IMR-90 (cell line): ENCODE data around the gene SLC43A2.

Experiments
- BHLHE40 ChIP-seq: fragments of 150-350 bp; IDR thresholded peaks from 2 replicates; pipeline ENCODE4 v1.6.1; 2016; ENCODE audit warnings: mild to moderate bottlenecking, low read depth, low read length
- CEBPB ChIP-seq: IDR thresholded peaks from 2 replicates; pipeline ENCODE4 v1.6.1; 2012; ENCODE audit warnings: low read depth, low read length, improper control_type of control experiment
- CHD1 ChIP-seq: IDR thresholded peaks from 2 replicates; pipeline ENCODE4 v1.6.1; 2012; ENCODE audit warnings: low read depth, low read length, improper control_type of control experiment
- FOS ChIP-seq: fragments of 150-350 bp; IDR thresholded peaks from 2 replicates; pipeline ENCODE4 v1.6.1; 2016; ENCODE audit warnings: low read depth, low read length
- MAFK ChIP-seq: IDR thresholded peaks from 2 replicates; pipeline ENCODE4 v1.6.1; 2012; ENCODE audit warnings: low read depth, low read length, improper control_type of control experiment
- MAZ ChIP-seq: IDR thresholded peaks from 2 replicates; pipeline ENCODE4 v1.6.1; 2012; ENCODE audit warnings: low read depth, mild to moderate bottlenecking, low read length, improper control_type of control experiment, moderate library complexity, borderline replicate concordance
- POLR2A ChIP-seq: IDR thresholded peaks from 2 replicates; pipeline ENCODE4 v1.6.1; 2012; ENCODE audit warnings: mild to moderate bottlenecking, low read depth, low read length
- RAD21 ChIP-seq: IDR thresholded peaks from 2 replicates; pipeline ENCODE4 v1.6.1; 2012; ENCODE audit warnings: low read length, improper control_type of control experiment
- RCOR1 ChIP-seq: IDR thresholded peaks from 2 replicates; pipeline ENCODE4 v1.6.1; 2012; ENCODE audit warnings: mild to moderate bottlenecking, low read length, improper control_type of control experiment; ENCODE audit not compliant: insufficient replicate concordance
- RFX5 ChIP-seq: IDR thresholded peaks from 2 replicates; pipeline ENCODE4 v1.8.0; 2012; ENCODE audit warnings: low read depth, mild to moderate bottlenecking, low read length, moderate library complexity
- SMC3 ChIP-seq: fragments of 150-350 bp; IDR thresholded peaks from 2 replicates; pipeline ENCODE4 v1.6.1; 2016; ENCODE audit warnings: low read depth, mild to moderate bottlenecking, antibody characterized with exemption, low read length, moderate library complexity
- TF ChIP-seq, protein P1 (sequence below): conservative IDR thresholded peaks from 2 replicates; pipeline ENCODE4 v1.5.1; 2012; ENCODE audit warnings: mild to moderate bottlenecking, low read depth, low read length, improper control_type of control experiment
- TF ChIP-seq, protein P2 (sequence below): fragments of 150-350 bp; IDR thresholded peaks from 2 replicates; pipeline ENCODE4 v1.6.1; 2017; ENCODE audit warnings: mild to moderate bottlenecking, antibody characterized with exemption, low read length, low read depth

DNA sequence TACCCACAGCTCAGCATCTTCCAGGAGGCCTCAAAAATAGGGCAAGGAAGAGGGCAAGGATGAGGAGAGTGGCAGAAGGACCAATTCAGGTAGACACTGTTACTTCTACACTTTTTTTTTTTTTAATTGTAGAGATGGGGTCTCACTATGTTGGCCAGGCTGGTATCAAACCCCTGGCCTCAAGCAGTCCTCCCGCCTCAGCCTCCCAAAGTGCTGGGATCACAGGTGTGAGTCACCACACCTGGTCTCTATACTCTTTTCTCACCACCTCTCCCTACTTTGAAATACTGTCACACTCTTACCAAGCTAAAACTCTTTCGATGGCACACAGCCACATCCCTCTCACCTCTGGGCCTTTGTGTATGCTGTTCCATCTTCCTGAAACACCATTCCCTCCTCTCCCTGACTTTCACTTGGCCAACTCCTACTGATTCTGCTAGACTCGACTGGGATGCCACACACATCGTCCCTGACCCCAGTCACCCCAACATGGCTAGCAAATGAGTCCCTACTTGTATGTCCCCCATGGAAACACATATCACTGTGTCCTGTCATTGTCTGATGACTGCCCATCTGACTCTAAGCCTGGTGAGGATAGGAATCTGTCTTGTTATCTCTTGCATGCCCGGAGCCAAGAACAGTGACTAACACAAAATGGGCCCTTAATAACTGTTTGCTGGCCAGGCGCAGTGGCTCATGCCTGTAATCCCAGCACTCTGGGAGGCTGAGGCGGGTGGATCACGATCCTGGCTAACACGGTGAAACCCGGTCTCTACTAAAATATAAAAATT, 7.2 kb upstream of the SLC43A2 start:
- TF ChIP-seq, protein P1, sequence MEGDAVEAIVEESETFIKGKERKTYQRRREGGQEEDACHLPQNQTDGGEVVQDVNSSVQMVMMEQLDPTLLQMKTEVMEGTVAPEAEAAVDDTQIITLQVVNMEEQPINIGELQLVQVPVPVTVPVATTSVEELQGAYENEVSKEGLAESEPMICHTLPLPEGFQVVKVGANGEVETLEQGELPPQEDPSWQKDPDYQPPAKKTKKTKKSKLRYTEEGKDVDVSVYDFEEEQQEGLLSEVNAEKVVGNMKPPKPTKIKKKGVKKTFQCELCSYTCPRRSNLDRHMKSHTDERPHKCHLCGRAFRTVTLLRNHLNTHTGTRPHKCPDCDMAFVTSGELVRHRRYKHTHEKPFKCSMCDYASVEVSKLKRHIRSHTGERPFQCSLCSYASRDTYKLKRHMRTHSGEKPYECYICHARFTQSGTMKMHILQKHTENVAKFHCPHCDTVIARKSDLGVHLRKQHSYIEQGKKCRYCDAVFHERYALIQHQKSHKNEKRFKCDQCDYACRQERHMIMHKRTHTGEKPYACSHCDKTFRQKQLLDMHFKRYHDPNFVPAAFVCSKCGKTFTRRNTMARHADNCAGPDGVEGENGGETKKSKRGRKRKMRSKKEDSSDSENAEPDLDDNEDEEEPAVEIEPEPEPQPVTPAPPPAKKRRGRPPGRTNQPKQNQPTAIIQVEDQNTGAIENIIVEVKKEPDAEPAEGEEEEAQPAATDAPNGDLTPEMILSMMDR: no peak
- TF ChIP-seq RCOR1: no peak
- TF ChIP-seq MAFK: no peak
- TF ChIP-seq POLR2A: no peak
- no peak for TF ChIP-seq FOS
- TF ChIP-seq RAD21: no peak
- TF ChIP-seq SMC3: no peak
- TF ChIP-seq RFX5: no peak
- TF ChIP-seq CHD1: no peak
- TF ChIP-seq, protein P2, sequence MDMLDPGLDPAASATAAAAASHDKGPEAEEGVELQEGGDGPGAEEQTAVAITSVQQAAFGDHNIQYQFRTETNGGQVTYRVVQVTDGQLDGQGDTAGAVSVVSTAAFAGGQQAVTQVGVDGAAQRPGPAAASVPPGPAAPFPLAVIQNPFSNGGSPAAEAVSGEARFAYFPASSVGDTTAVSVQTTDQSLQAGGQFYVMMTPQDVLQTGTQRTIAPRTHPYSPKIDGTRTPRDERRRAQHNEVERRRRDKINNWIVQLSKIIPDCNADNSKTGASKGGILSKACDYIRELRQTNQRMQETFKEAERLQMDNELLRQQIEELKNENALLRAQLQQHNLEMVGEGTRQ: no peak
- no peak for TF ChIP-seq CEBPB
- TF ChIP-seq BHLHE40: no peak
- TF ChIP-seq MAZ: no peak
